SKM-1 treated with dmso at 0.1 percent for 144 hours (cell line): ENCODE results near the gene MMAB.

Source experiments
- DNase-seq: peaks from one replicate; lab custom pipeline; 2025; ENCODE audit not compliant: unreplicated experiment; lab: John Stamatoyannopoulos, UW

MMAB gene

GRCh38 chr12:109541413-109541726 lies 31.9 kb downstream of the MMAB start:
- no peak for DNase-seq

GRCh38 chr12:109540526-109541412 lies 32.5 kb downstream of the MMAB start:
- no peak for DNase-seq

GRCh38 chr12:109539508-109539907 lies 33.8 kb downstream of the MMAB start:
- no peak for DNase-seq

GRCh38 chr12:109538191-109538863 lies 35.0 kb downstream of the MMAB start:
- DNase-seq: no peak

- DNase-seq: no peak
Measured at GRCh38 chr12:109537136-109537535, 36.2 kb downstream of the MMAB start.

- no peak for DNase-seq
Measured at GRCh38 chr12:109535863-109536250, 37.4 kb downstream of the MMAB start.

- no peak for DNase-seq
Measured at GRCh38 chr12:109535231-109535862, 38.0 kb downstream of the MMAB start.

GRCh38 chr12:109534456-109534855 lies 38.8 kb downstream of the MMAB start:
- DNase-seq: no peak

GRCh38 chr12:109533487-109533740 lies 39.9 kb downstream of the MMAB start:
- DNase-seq: no peak

- no peak for DNase-seq
Measured at GRCh38 chr12:109532721-109533486, 40.4 kb downstream of the MMAB start.

GRCh38 chr12:109531411-109531810 lies 41.9 kb downstream of the MMAB start:
- no peak for DNase-seq

- DNase-seq: no peak
Measured at GRCh38 chr12:109529691-109530640, 43.3 kb downstream of the MMAB start.

- no peak for DNase-seq
Measured at GRCh38 chr12:109527489-109528123, 45.7 kb downstream of the MMAB start.

- no peak for DNase-seq
Measured at GRCh38 chr12:109525279-109525585, 48.1 kb downstream of the MMAB start.

- no peak for DNase-seq
Measured at GRCh38 chr12:109524466-109525278, 48.6 kb downstream of the MMAB start.

- DNase-seq: no peak
Measured at GRCh38 chr12:109523504-109523903, 49.8 kb downstream of the MMAB start.

GRCh38 chr12:109523071-109523470 lies 50.2 kb downstream of the MMAB start:
- no peak for DNase-seq

- no peak for DNase-seq
Measured at GRCh38 chr12:109521831-109522230, 51.5 kb downstream of the MMAB start.

GRCh38 chr12:109519787-109520186 lies 53.5 kb downstream of the MMAB start:
- DNase-seq: no peak
